Stimulated activated CD4-positive, alpha-beta T cell treated with anti-CD3 and anti-CD28 coated beads, TNF-alpha, amount 100 ng/mL, for 24 hours (primary cell): ENCODE results near the gene ANKRD60.

Source experiments
- DNase-seq, 3 experiments: peaks; one replicate each; pipeline ENCODE4 v3.0.0-alpha.2; 2020; ENCODE audit warnings: low read depth in 3 of 3

Gene ANKRD60

DNA sequence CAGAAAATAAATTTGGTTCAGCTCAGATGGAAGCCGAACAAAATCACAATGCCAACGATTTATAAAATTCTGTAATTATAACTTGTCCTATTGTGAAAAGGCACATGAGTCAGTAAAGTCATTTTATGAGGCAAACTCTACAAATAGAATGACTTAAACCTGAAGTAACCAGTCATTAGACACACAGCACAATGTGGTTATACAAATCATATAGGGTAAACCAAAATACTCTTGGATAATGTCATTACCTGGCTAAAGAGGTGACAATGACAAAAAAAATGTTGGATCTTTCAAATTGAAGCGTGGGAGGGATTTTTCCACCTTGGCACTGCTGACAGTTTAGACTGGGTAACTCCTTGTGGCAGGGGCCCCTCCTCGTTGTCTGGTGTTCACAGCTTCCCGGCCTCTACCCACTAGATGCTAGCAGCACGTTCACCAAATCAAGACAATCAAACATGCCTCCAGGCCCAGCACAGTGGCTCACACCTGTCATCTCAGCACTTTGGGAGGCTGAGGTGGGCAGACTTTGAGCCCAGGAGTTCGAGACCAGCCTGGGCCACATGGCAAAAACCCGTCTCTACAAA is 5.0 kb downstream of the ANKRD60 start:
- DNase-seq = no peak

GRCh38 chr20:58222446-58222845 is 6.0 kb downstream of the ANKRD60 start:
- no peak for DNase-seq

GRCh38 chr20:58219342-58219700 is 9.1 kb downstream of the ANKRD60 start:
- DNase-seq = no peak

DNA sequence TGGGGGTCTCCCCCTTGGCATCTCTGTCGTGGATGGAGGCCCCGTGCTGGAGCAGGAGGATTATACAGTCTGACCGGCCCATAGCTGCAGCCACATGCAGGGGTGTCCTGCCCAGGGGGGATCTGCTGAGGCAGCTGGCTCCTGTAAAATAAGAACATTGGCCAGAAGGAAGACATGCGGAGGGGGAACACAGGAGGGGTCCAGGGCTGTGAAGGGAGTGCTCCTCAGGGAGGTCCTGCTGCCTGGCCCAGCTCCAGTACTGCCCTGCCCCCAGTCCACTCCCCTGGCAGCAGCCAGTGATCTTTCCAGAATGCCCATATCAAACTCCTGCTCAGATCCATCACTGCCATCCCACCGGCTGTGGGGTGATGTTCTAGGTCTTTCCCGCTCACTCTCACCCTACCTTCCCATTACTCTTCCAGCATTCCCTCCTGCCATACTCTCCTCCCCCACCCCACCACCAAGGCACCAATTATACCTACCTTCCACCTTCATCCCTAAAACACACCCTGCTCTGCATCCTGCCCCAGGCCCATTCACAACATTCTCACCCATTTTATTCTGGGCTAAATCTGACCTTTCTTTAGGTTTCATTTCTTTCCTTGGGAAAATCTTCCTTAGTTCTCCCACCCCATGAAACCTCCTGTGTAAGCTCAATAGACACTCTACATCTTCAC is 9.7 kb downstream of the ANKRD60 start:
- no peak for DNase-seq

GRCh38 chr20:58216334-58216733 is 12.1 kb downstream of the ANKRD60 start:
- DNase-seq = no peak

GRCh38 chr20:58215116-58215515 is 13.3 kb downstream of the ANKRD60 start:
- no peak for DNase-seq

GRCh38 chr20:58214310-58214709 is 14.1 kb downstream of the ANKRD60 start:
- no peak for DNase-seq

GRCh38 chr20:58213716-58214115 is 14.7 kb downstream of the ANKRD60 start:
- DNase-seq = no peak

DNA sequence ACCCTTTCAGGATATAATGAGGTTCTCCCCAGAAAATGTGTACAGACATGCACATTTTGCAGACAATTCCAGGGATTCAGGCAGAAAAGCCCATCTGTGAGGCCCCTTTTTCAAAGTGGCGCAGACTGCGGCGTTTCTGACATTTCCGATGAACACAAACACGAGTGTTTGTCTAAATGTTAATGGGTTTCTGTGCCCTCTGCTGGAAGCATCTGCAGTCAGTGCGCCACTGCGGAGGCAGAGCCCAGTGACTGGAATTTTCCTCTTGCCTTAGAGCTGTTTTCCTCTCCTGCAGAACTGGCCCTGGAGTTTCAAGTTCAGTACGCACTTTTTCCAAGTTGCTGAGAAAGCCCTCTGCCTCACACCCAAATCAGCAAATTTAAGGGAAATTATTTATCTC is 15.3 kb downstream of the ANKRD60 start:
- no peak for DNase-seq

- DNase-seq = no peak
Observed at GRCh38 chr20:58212636-58213035, 15.8 kb downstream of the ANKRD60 start.

DNA sequence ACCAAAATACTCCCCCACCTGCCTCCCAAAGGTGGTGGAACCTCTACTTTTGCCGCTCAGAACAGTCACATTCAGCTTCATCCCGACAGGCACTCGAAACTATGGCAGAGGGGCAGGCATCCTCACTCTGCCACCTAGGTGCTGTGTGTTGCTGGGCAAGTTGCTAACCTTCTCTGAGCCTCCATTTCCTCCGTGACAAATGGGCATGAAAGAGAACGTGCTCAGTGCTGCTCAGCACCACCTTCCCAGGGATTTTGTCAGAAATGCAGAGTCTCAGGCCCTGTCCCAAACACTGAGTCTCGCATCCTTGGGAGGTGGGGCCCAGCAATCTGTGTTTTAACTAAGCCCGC is 18.1 kb downstream of the ANKRD60 start:
- DNase-seq = no peak

- peak; percentile 78 to 86 (median 84) for DNase-seq
Observed at GRCh38 chr20:58209652-58210397, 18.6 kb downstream of the ANKRD60 start.

DNA sequence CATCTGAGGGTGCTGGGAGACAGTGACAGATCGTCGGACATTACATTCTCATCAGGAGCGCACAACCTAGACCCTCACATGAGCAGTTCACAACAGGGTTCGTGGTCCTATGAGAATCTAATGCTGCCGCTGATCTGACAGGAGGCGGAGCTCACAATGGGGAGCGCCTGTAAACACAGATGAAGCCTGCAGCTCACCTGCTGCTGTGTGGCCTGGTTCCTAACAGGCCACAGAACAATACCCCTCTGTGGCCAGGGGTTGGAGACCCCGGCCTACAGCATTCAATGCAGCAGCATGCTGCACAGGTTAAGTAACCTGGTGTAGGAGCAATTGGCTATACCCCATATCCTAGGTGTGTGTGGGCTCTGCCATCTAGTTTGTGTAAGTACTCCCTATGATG is 19.5 kb downstream of the ANKRD60 start:
- no peak for DNase-seq

GRCh38 chr20:58205850-58206249 is 22.6 kb downstream of the ANKRD60 start:
- DNase-seq = no peak

- DNase-seq = no peak
Observed at GRCh38 chr20:58202044-58202443, 26.4 kb downstream of the ANKRD60 start.

GRCh38 chr20:58201616-58202015 is 26.8 kb downstream of the ANKRD60 start:
- no peak for DNase-seq

DNA sequence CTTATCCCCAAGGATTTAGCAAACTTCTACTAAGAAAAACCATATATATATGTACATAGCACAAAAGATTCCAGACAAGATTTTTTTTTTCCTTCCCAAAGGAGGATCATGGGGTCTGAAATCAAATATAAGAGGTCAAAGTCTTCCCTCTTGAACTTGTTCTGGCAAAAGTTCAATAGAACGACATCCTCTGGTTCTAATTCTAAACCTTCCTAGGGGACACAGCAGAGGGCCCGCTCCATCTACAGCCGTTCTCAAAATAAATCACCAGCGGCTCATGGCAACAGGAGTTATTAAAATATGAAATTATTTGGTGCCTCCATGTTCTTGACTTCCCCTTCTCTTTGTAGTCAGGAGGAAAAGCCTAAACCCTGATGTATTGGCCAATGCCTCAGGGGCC is 29.0 kb downstream of the ANKRD60 start:
- no peak for DNase-seq

- DNase-seq = no peak
Observed at GRCh38 chr20:58198901-58199355, 29.5 kb downstream of the ANKRD60 start.

GRCh38 chr20:58198384-58198783 is 30.1 kb downstream of the ANKRD60 start:
- DNase-seq = no peak

DNA sequence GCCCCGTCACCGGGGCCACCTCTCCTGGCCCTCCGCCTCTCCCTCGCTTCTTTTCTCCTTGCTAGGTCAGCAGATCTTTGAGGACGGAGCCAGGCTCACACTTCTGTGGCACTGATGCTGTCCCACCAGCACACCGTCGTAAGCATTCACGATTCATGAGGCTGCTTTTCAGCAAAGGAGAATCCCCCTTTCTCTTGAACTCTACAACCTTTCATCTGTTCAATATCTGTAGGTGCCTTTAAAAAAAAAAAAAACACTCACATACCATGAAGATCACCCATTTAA is 31.3 kb downstream of the ANKRD60 start:
- no peak for DNase-seq

GRCh38 chr20:58196402-58197184 is 31.9 kb downstream of the ANKRD60 start:
- DNase-seq = no peak

- no peak for DNase-seq
Observed at GRCh38 chr20:58195047-58195446, 33.4 kb downstream of the ANKRD60 start.
